ENCODE data around the gene AOX1.

The AOX1 gene

GRCh38 chr2:200577027-200577426 lies 8.8 kb upstream of the AOX1 start:
- ChIA-PET POLR2A (no interaction called here), CTCF (interaction anchor here (1.1 to 1.9 kb wide), 6 partner anchors 10 to 603 kb away, joined by 4 to 38 read pairs (median 8); partner anchors contain the start of gene AOX1)
- H3K4me3 ChIP-seq (ENCODE audit: low read depth, low read length), result no peak overlapping the region
- no peak for DNase-seq (ENCODE audit: low read depth, low spot score)
- no peak for TF ChIP-seq CTCF (IDR thresholded peaks at IDR 0.05; ENCODE audit: insufficient read depth, low read length, missing control alignments)

DNA sequence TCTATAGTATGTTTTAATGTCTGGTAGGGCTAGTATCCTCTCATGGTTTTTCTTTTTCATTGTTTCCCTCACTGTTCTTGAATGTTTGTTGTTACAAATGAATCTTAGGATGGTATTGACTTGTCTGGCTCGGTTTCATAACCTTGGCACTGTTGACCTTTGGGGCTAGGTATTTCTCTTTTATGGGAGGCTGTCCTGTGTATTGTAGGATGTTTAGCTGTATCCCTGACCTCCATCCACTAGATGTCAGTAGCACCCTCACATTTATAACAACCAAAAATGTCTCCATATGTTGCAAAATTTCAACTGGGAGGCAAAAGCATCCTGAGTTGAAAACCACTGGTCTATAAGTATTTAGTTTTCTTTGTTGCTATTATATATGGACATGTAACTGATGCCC lies 7.0 kb upstream of the AOX1 start:
- POLR2A ChIA-PET, result no interaction called here
- peak; percentile 44 for TF ChIP-seq CTCF (IDR thresholded peaks at IDR 0.05; ENCODE audit: insufficient read depth, low read length, missing control alignments)
- CTCF ChIA-PET, result interaction anchor here (0.7 to 5.0 kb wide), 18 partner anchors 8 to 605 kb away, joined by 3 to 73 read pairs (median 4); no protein-coding TSS in a partner anchor
- no peak for DNase-seq (ENCODE audit: low read depth, low spot score)
- no peak overlapping the region for H3K4me3 ChIP-seq (ENCODE audit: low read depth, low read length)

DNA sequence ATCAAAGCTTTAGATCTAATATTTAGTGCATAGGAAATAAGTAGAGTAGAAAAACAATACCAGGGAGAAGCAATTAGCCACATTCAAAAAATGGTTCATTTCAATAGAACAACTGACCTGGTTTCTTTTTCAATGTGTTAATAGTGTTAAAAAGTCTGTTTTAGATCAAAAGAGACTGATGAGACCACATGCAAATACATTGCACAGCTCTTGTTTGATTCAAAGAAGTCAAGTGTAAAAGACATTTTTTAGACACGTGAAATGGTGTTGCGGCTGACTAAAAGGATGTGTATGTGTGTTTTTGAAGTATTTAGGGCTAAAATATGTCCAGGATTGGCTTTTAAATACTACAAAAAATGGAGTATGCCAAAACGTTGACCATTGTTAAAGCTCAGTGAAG lies 1.2 kb upstream of the AOX1 start:
- no peak for DNase-seq (ENCODE audit: low read depth, low spot score)
- POLR2A ChIA-PET, result no interaction called here
- CTCF ChIA-PET, result interaction anchor here (1.3 to 6.9 kb wide), 5 partner anchors 8 to 147 kb away, joined by 3 to 78 read pairs (median 7); no protein-coding TSS in a partner anchor
- H3K4me3 ChIP-seq (ENCODE audit: low read depth, low read length), result no peak overlapping the region
- TF ChIP-seq CTCF (IDR thresholded peaks at IDR 0.05; ENCODE audit: insufficient read depth, low read length, missing control alignments), result no peak

DNA sequence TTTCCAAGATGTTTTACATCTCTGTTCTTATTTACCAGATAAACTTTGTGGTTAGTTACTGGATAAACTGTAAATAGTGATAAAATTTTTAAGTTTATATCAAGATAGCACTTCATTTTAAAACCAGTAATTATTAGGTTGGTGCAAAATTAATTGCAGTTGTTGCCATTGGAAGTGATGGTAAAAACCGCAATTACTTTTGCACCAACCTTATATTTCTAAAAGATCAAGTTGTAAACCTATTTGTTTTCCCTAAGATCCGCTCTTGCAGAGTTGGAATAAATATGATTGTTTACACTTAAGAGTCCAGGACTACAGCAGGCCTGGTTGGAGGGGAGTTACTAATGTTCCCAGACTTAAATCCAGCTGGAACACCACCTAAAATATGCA lies 479 bp upstream of the AOX1 start:
- TF ChIP-seq CTCF (IDR thresholded peaks at IDR 0.05; ENCODE audit: insufficient read depth, low read length, missing control alignments), result no peak
- ChIA-PET POLR2A (no interaction called here), CTCF (interaction anchor here (0.9 to 6.9 kb wide), 16 partner anchors 9 to 611 kb away, joined by 3 to 78 read pairs (median 4); no protein-coding TSS in a partner anchor)
- peak overlapping the region; percentile 63 for H3K4me3 ChIP-seq (ENCODE audit: low read depth, low read length)
- DNase-seq (ENCODE audit: low read depth, low spot score), result no peak

GRCh38 chr2:200586644-200586975 lies 796 bp downstream of the AOX1 start:
- POLR2A ChIA-PET, result no interaction called here
- TF ChIP-seq CTCF (IDR thresholded peaks at IDR 0.05; ENCODE audit: insufficient read depth, low read length, missing control alignments), result no peak
- DNase-seq (ENCODE audit: low read depth, low spot score), result no peak
- CTCF ChIA-PET, result interaction anchor here (0.8 to 6.9 kb wide), 18 partner anchors 10 to 613 kb away, joined by 3 to 78 read pairs (median 4); no protein-coding TSS in a partner anchor
- peak overlapping the region; percentile 63 for H3K4me3 ChIP-seq (ENCODE audit: low read depth, low read length)

DNA sequence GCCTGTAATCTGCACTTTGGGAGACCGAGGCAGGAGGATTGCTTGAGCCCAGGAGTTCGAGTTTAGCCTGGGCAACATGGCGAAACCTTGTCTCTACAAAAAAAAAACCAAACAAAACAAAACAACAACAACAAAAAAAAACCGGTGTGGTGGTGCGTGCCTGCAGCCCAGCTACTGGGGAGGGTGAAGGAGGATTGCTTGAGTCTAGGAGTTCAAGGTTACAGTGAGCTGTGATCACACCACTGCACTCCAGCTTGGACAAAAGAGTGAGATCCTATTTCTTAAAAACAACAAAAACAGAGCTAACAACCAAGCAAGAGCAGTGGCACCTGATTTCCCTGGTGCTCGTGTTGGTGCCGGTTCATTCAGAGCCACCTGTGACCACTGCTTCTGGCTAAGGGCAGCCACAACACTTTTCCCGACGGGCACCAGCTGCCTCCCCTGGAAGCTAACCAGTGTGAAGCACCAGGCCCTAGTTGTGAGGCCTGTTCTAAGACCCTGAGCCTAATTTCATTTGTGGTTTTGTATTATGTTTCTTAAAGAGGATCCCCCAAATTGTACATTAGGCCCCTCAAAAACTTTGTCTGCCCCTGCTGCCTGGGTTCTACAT lies 1.3 kb downstream of the AOX1 start:
- ChIA-PET CTCF (interaction anchor here (0.9 to 6.9 kb wide), 12 partner anchors 11 to 613 kb away, joined by 3 to 78 read pairs (median 4); no protein-coding TSS in a partner anchor), POLR2A (no interaction called here)
- no peak overlapping the region for H3K4me3 ChIP-seq (ENCODE audit: low read depth, low read length)
- DNase-seq (ENCODE audit: low read depth, low spot score), result no peak
- no peak for TF ChIP-seq CTCF (IDR thresholded peaks at IDR 0.05; ENCODE audit: insufficient read depth, low read length, missing control alignments)
